Uterus (tissue), 2 donors: ENCODE measurements around the gene VKORC1L1.

ENCODE experiments used
- POLR2A ChIP-seq, 2 donors: fragments of 450-650 bp; IDR thresholded peaks; one replicate each; pipeline ENCODE4 v1.6.1; 2016; ENCODE audit warnings: antibody characterized with exemption in 2 of 2, mild to moderate bottlenecking in 1 of 2, moderate library complexity in 1 of 2
- TF ChIP-seq, protein P1 (sequence below), 4 experiments: fragments of 200-600 bp in 2 of 4; fragments of 450-650 bp in 2 of 4; sonication (generic) in 2 of 4; IDR thresholded peaks; one replicate each; pipeline ENCODE4 v1.5.1; 2016 to 2019; ENCODE audit warnings: antibody characterized with exemption in 4 of 4, mild to moderate bottlenecking in 2 of 4, moderate library complexity in 1 of 4

GRCh38 chr7:65967361-65968155 lies 94.7 kb downstream of the VKORC1L1 start:
- TF ChIP-seq, protein P1, sequence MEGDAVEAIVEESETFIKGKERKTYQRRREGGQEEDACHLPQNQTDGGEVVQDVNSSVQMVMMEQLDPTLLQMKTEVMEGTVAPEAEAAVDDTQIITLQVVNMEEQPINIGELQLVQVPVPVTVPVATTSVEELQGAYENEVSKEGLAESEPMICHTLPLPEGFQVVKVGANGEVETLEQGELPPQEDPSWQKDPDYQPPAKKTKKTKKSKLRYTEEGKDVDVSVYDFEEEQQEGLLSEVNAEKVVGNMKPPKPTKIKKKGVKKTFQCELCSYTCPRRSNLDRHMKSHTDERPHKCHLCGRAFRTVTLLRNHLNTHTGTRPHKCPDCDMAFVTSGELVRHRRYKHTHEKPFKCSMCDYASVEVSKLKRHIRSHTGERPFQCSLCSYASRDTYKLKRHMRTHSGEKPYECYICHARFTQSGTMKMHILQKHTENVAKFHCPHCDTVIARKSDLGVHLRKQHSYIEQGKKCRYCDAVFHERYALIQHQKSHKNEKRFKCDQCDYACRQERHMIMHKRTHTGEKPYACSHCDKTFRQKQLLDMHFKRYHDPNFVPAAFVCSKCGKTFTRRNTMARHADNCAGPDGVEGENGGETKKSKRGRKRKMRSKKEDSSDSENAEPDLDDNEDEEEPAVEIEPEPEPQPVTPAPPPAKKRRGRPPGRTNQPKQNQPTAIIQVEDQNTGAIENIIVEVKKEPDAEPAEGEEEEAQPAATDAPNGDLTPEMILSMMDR (IDR thresholded peaks at IDR 0.05) = no peak
- no peak for TF ChIP-seq POLR2A (IDR thresholded peaks at IDR 0.05)
